HepG2 (cell line): Measurements from ENCODE around the gene IGF2BP3. TPM values are rescaled to one million over a fixed set of nuclear protein-coding genes. Genes with fewer than 3 reads are reported as not detected.

ENCODE experiments used
- AKAP8 ChIP-seq: sonication (generic); formaldehyde crosslinking; IDR thresholded peaks from 2 replicates; pipeline ENCODE4 v1.5.1; 2020; ENCODE audit warnings: mild to moderate bottlenecking, missing genetic modification reagents
- BRCA1 ChIP-seq: sonication (generic); formaldehyde crosslinking; IDR thresholded peaks from 2 replicates; pipeline ENCODE4 v1.4.0; 2020; ENCODE audit warnings: missing genetic modification reagents
- HMG20B ChIP-seq: conservative IDR thresholded peaks from 2 replicates; pipeline ENCODE4 v1.6.1; 2016; ENCODE audit warnings: missing genetic modification reagents, missing compliant biosample characterization
- MYC ChIP-seq: sonication (generic); formaldehyde crosslinking; IDR thresholded peaks from 2 replicates; pipeline ENCODE4 v1.9.0; 2021; ENCODE audit warnings: missing genetic modification reagents, borderline replicate concordance
- NCOR1 ChIP-seq: fragments of 200-600 bp; sonication (generic); IDR thresholded peaks from 2 replicates; pipeline ENCODE4 v1.7.0; 2017; ENCODE audit warnings: antibody characterized with exemption, low read length, borderline replicate concordance
- ONECUT2 ChIP-seq: sonication (generic); formaldehyde crosslinking; IDR thresholded peaks from 2 replicates; pipeline ENCODE4 v1.4.0; 2020; ENCODE audit warnings: missing genetic modification reagents
- SIX1 ChIP-seq: sonication (generic); formaldehyde crosslinking; IDR thresholded peaks from 2 replicates; pipeline ENCODE4 v1.4.0; 2020; ENCODE audit warnings: missing genetic modification reagents, borderline replicate concordance
- SKI ChIP-seq: fragments of 450-650 bp; IDR thresholded peaks from one replicate; pipeline ENCODE4 v1.6.1; 2018; ENCODE audit warnings: mild to moderate bottlenecking; ENCODE audit not compliant: partially characterized antibody
- SRY ChIP-seq: sonication (generic); formaldehyde crosslinking; IDR thresholded peaks from 2 replicates; pipeline ENCODE4 v1.8.0; 2022; ENCODE audit warnings: mild to moderate bottlenecking, missing genetic modification reagents
- SSRP1 ChIP-seq: IDR thresholded peaks from 2 replicates; pipeline ENCODE4 v1.6.1; 2016; ENCODE audit warnings: control low read depth
- ZFP41 ChIP-seq: sonication (generic); formaldehyde crosslinking; IDR thresholded peaks from 2 replicates; pipeline ENCODE4 v1.4.0; 2020; ENCODE audit warnings: mild to moderate bottlenecking, missing genetic modification reagents, borderline replicate concordance
- ZNF143 ChIP-seq: sonication (generic); formaldehyde crosslinking; IDR thresholded peaks from 2 replicates; pipeline ENCODE4 v1.4.0; 2020; ENCODE audit warnings: missing genetic modification reagents
- ZNF382 ChIP-seq: sonication (generic); formaldehyde crosslinking; IDR thresholded peaks from 2 replicates; pipeline ENCODE4 v1.5.0; 2020; ENCODE audit warnings: missing genetic modification reagents, mild to moderate bottlenecking, borderline replicate concordance
- ZNF883 ChIP-seq: sonication (generic); formaldehyde crosslinking; IDR thresholded peaks from 2 replicates; pipeline ENCODE4 v1.5.1; 2020; ENCODE audit warnings: mild to moderate bottlenecking, missing genetic modification reagents; ENCODE audit errors: not compliant biosample characterization
- ZSCAN21 ChIP-seq: sonication (generic); formaldehyde crosslinking; IDR thresholded peaks from 2 replicates; pipeline ENCODE4 v1.8.0; 2022; ENCODE audit warnings: mild to moderate bottlenecking, missing genetic modification reagents, moderate library complexity, borderline replicate concordance
- polyA plus RNA-seq, 8 experiments: library from polyadenylated mRNA; depleted of rRNA in 3 of 8; stranded (reverse) in 7 of 8; unstranded in 1 of 8; fragments of >200 nt; fragmentation: Illumina TruSeq in 4 of 8; extraction: Trizol in 4 of 8; gene quantifications; 2 replicates each; pipeline versions ENCODE4 v1.2.1 to v1.2.3, GENCODE V29; 2011 to 2016; ENCODE audit warnings: low read depth in 4 of 8, missing spikeins in 1 of 8, mixed read lengths in 1 of 8; ENCODE audit not compliant: insufficient read depth in 1 of 8
- total RNA-seq, 5 experiments: library from RNA; depleted of rRNA; stranded (reverse); fragments of >200 nt; fragmentation: Illumina TruSeq; extraction: Trizol; gene quantifications; 2 replicates each; pipeline ENCODE4 v1.2.3, GENCODE V29; 2016; ENCODE audit warnings: low read depth in 1 of 5
- TF ChIP-seq, protein P1 (sequence below): sonication (generic); formaldehyde crosslinking; conservative IDR thresholded peaks from 2 replicates; pipeline ENCODE4 v1.8.0; 2022; ENCODE audit warnings: low read depth, missing genetic modification reagents
- TF ChIP-seq, protein P2 (sequence below): IDR thresholded peaks from 2 replicates; pipeline ENCODE4 v1.6.1; 2016; ENCODE audit warnings: control low read depth
- TF ChIP-seq, protein P3 (sequence below): fragments of 450-650 bp; IDR thresholded peaks from 2 replicates; pipeline ENCODE4 v1.6.1; 2017
- TF ChIP-seq, protein P4 (sequence below): sonication (generic); formaldehyde crosslinking; IDR thresholded peaks from 2 replicates; pipeline ENCODE4 v1.8.1; 2023; ENCODE audit warnings: mild to moderate bottlenecking, moderate library complexity, missing genetic modification reagents
- TF ChIP-seq, protein P5 (sequence below): sonication (generic); formaldehyde crosslinking; IDR thresholded peaks from 2 replicates; pipeline ENCODE4 v1.4.0; 2020; ENCODE audit warnings: missing genetic modification reagents
- TF ChIP-seq, protein P6 (sequence below): sonication (generic); formaldehyde crosslinking; IDR thresholded peaks from 2 replicates; pipeline ENCODE4 v1.4.0; 2020; ENCODE audit warnings: missing genetic modification reagents

IGF2BP3 gene
- total and polyA plus RNA-seq, 2 of the 13 experiments (the other 11 are each of a cell fraction or from before 2014, with no cell fraction given), result 37.7 to 39.5 TPM

DNA sequence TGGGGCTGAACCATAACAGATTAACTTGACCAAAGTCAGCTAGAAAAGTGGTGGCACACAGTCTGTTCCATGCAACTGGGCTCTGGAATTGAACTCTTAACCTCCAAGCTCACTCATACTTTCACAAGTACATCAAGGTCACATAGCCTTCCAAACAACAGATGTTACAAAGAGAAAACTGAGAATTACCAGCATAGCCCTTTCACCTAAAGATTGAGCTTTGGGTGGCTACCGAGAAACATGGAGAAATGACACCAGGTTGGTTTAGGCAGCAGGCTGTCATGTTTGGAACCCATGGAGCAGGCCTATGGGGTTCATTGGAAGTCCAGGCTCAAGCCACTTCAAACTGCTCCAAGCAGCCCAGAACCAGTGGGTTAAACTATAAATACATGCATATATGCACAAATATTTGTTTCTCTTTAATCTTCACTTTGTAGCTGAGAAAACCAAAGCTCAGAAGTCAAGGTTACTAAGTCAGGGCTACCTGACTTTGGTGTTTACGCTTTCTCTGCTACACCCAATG, 112.1 kb downstream of the IGF2BP3 start (continued):
- TF ChIP-seq, protein P1, sequence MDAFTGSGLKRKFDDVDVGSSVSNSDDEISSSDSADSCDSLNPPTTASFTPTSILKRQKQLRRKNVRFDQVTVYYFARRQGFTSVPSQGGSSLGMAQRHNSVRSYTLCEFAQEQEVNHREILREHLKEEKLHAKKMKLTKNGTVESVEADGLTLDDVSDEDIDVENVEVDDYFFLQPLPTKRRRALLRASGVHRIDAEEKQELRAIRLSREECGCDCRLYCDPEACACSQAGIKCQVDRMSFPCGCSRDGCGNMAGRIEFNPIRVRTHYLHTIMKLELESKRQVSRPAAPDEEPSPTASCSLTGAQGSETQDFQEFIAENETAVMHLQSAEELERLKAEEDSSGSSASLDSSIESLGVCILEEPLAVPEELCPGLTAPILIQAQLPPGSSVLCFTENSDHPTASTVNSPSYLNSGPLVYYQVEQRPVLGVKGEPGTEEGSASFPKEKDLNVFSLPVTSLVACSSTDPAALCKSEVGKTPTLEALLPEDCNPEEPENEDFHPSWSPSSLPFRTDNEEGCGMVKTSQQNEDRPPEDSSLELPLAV (CRISPR knock-in tag), result no peak
- TF ChIP-seq, protein P2, sequence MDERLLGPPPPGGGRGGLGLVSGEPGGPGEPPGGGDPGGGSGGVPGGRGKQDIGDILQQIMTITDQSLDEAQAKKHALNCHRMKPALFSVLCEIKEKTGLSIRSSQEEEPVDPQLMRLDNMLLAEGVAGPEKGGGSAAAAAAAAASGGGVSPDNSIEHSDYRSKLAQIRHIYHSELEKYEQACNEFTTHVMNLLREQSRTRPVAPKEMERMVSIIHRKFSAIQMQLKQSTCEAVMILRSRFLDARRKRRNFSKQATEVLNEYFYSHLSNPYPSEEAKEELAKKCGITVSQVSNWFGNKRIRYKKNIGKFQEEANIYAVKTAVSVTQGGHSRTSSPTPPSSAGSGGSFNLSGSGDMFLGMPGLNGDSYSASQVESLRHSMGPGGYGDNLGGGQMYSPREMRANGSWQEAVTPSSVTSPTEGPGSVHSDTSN (CRISPR knock-in tag), result no peak
- TF ChIP-seq ZNF883 (CRISPR knock-in tag) (no peak), ZSCAN21 (CRISPR knock-in tag) (no peak), ZFP41 (CRISPR knock-in tag) (no peak), SIX1 (CRISPR knock-in tag) (no peak), MYC (no peak), SKI (no peak), BRCA1 (no peak), SSRP1 (CRISPR knock-in tag) (no peak), ZNF382 (CRISPR knock-in tag) (no peak), NCOR1 (peak; percentile 53; the same call in 1 of the 2 replicates), ONECUT2 (CRISPR knock-in tag) (no peak), AKAP8 (CRISPR knock-in tag) (no peak), HMG20B (CRISPR knock-in tag) (no peak), SRY (CRISPR knock-in tag) (no peak), ZNF143 (CRISPR knock-in tag) (no peak)
- TF ChIP-seq, protein P3, sequence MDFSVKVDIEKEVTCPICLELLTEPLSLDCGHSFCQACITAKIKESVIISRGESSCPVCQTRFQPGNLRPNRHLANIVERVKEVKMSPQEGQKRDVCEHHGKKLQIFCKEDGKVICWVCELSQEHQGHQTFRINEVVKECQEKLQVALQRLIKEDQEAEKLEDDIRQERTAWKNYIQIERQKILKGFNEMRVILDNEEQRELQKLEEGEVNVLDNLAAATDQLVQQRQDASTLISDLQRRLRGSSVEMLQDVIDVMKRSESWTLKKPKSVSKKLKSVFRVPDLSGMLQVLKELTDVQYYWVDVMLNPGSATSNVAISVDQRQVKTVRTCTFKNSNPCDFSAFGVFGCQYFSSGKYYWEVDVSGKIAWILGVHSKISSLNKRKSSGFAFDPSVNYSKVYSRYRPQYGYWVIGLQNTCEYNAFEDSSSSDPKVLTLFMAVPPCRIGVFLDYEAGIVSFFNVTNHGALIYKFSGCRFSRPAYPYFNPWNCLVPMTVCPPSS, result no peak
- TF ChIP-seq, protein P4, sequence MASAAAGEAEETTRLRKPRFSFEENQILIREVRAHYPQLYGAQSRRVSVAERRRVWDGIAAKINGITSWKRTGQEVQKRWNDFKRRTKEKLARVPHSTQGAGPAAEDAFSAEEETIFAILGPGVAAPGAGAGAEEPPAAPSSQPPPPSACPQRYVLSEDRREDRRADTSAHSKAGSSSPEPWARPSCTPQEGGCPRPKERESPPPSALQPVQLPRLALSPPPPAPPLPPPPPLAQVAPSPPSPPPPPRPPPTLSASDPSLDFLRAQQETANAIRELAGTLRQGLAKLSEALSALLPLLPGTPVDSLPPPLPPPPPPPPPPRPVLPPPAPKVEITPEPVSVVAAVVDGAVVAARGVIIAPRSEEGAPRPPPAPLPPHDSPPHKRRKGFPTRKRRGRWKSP (CRISPR knock-in tag), result no peak
- TF ChIP-seq, protein P5, sequence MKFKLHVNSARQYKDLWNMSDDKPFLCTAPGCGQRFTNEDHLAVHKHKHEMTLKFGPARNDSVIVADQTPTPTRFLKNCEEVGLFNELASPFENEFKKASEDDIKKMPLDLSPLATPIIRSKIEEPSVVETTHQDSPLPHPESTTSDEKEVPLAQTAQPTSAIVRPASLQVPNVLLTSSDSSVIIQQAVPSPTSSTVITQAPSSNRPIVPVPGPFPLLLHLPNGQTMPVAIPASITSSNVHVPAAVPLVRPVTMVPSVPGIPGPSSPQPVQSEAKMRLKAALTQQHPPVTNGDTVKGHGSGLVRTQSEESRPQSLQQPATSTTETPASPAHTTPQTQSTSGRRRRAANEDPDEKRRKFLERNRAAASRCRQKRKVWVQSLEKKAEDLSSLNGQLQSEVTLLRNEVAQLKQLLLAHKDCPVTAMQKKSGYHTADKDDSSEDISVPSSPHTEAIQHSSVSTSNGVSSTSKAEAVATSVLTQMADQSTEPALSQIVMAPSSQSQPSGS (CRISPR knock-in tag), result no peak; the same call in 1 of the 2 replicates
- TF ChIP-seq, protein P6, sequence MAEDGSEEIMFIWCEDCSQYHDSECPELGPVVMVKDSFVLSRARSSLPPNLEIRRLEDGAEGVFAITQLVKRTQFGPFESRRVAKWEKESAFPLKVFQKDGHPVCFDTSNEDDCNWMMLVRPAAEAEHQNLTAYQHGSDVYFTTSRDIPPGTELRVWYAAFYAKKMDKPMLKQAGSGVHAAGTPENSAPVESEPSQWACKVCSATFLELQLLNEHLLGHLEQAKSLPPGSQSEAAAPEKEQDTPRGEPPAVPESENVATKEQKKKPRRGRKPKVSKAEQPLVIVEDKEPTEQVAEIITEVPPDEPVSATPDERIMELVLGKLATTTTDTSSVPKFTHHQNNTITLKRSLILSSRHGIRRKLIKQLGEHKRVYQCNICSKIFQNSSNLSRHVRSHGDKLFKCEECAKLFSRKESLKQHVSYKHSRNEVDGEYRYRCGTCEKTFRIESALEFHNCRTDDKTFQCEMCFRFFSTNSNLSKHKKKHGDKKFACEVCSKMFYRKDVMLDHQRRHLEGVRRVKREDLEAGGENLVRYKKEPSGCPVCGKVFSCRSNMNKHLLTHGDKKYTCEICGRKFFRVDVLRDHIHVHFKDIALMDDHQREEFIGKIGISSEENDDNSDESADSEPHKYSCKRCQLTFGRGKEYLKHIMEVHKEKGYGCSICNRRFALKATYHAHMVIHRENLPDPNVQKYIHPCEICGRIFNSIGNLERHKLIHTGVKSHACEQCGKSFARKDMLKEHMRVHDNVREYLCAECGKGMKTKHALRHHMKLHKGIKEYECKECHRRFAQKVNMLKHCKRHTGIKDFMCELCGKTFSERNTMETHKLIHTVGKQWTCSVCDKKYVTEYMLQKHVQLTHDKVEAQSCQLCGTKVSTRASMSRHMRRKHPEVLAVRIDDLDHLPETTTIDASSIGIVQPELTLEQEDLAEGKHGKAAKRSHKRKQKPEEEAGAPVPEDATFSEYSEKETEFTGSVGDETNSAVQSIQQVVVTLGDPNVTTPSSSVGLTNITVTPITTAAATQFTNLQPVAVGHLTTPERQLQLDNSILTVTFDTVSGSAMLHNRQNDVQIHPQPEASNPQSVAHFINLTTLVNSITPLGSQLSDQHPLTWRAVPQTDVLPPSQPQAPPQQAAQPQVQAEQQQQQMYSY, result no peak
